Astrocyte of the cerebellum (primary cell): Measurements from ENCODE around the gene RASAL2.
"Not testable (repeated sequence)": the region's sequence is repeated elsewhere in the genome, so short reads cannot be mapped to it uniquely, and the experiment has no call there.

Experiments used
- DNase-seq: peaks from one replicate; pipeline ENCODE4 v3.0.0-alpha.2; 2011; ENCODE audit warnings: low read depth
- H3K4me3 ChIP-seq: 2 replicates; pipeline ENCODE4 v1.5.1; 2011; ENCODE audit warnings: mild to moderate bottlenecking, low read depth, low read length, moderate library complexity
- in situ Hi-C: cut with HindIII; loops from 2 replicates; pipeline ENCODE4 v1.10.0; 2017; ENCODE audit warnings: low sequenced_read_pairs
- TF ChIP-seq, protein P1 (sequence below): IDR thresholded peaks from 2 replicates; pipeline ENCODE4 v1.5.1; 2012; ENCODE audit warnings: low read length, low read depth, moderate library complexity, mild to moderate bottlenecking; ENCODE audit errors: missing control alignments

Gene RASAL2

DNA sequence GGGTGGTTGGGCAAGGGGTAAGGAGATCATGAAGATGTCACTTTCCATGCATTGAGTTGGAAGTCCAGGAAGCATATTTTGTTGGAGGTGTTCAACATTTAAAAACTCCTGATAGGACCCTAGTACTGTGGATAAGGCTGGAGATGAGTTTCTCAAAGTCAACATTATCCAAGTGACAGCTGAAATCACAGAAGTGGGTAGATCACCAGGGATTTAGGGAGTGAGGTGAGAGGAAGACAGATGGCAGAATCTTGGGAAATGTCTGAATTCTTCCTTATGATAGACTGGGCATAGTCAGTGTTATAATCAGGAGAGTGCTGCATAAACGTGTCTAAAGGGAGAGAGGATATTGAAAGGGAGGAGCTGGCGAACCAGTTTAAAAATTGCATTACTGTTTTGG is 5.3 kb upstream of the RASAL2 start:
- in situ Hi-C loops: no loop called here
- no peak for DNase-seq
- H3K4me3 ChIP-seq: no peak overlapping the region
- TF ChIP-seq, protein P1, sequence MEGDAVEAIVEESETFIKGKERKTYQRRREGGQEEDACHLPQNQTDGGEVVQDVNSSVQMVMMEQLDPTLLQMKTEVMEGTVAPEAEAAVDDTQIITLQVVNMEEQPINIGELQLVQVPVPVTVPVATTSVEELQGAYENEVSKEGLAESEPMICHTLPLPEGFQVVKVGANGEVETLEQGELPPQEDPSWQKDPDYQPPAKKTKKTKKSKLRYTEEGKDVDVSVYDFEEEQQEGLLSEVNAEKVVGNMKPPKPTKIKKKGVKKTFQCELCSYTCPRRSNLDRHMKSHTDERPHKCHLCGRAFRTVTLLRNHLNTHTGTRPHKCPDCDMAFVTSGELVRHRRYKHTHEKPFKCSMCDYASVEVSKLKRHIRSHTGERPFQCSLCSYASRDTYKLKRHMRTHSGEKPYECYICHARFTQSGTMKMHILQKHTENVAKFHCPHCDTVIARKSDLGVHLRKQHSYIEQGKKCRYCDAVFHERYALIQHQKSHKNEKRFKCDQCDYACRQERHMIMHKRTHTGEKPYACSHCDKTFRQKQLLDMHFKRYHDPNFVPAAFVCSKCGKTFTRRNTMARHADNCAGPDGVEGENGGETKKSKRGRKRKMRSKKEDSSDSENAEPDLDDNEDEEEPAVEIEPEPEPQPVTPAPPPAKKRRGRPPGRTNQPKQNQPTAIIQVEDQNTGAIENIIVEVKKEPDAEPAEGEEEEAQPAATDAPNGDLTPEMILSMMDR: no peak

DNA sequence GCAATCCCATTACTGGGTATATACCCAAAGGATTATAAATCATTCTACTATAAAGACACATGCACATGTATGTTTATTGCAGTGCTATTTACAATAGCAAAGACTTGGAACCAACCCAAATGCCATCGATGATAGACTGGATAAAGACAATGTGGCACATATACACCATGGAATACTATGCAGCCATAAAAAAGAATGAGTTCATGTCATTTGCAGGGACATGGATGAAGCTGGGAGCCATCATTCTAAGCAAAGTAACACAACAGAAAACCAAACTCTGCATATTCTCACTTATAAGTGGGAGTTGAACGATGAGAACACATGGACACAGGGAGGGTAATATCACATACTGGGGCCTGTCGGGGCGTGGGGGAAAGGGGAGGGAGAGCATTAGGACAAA is 2.5 kb upstream of the RASAL2 start:
- DNase-seq, in situ Hi-C loops, H3K4me3 ChIP-seq: not testable (repeated sequence)

DNA sequence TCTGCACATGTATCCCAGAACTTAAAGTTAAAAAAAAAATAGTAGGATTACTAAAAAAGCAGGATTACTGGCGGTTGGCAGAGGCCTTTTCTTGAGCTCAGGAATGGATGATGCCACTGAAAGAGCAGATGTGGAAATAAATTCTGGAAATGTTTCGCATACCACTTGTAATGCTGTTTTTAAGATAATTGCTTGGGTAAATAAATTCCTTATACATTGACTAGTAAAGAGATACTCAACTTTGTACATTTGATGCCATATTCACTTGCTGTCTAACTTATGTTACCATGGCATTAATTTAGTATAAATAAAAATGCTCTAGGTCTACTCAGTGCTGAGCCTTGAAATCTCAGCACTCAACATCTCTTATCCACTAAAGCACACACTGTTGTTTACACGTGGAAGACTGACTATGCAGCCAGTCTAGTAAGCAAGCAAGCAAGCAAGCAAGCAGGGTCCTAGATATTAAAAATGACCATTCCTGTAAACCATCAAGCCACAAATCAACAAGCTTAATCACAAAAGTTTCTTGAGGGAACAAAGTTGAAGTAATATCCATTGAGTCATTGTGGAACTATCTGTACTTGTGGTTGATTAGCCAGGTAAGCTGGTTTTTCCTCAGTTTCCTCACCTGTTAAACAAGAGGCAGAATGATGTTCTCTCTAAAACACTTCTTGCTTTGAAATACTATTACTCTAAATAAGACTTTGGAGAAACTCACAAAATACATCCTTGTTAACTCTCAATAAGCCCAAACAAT is 1.7 kb upstream of the RASAL2 start:
- no peak overlapping the region for H3K4me3 ChIP-seq
- TF ChIP-seq, protein P1: no peak
- in situ Hi-C loops: no loop called here
- no peak for DNase-seq

DNA sequence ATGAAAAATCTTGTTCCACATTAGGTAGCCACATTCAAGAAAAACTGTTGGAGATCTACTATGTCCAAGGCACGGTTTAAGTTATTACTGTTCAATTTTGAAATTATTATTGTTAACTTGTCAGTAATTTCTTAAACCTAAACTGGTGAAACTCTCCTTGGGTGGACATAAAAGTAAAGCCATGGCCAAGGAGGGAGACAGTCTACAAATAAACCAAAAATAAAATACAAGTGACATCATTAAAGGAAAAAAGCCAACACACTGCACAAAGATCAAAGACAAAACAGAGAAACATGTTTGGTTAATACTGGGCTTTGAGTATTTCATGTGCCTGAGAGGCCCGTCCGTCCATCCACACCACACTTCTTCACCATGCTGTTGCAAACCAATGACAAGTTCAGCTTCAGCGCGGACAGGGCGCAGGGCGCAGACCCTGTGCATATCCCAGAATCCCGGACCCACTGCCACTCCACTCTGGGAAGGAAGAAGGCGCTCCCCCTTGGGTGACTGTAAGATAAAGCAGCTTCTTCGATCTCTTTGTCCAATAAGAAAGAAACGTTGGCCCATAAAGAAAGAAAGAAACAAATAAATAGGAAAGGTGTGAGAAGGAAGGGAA is 918 bp upstream of the RASAL2 start:
- in situ Hi-C loops: no loop called here
- TF ChIP-seq, protein P1: peak; percentile 25
- H3K4me3 ChIP-seq: peak overlapping the region; percentile 73
- no peak for DNase-seq

DNA sequence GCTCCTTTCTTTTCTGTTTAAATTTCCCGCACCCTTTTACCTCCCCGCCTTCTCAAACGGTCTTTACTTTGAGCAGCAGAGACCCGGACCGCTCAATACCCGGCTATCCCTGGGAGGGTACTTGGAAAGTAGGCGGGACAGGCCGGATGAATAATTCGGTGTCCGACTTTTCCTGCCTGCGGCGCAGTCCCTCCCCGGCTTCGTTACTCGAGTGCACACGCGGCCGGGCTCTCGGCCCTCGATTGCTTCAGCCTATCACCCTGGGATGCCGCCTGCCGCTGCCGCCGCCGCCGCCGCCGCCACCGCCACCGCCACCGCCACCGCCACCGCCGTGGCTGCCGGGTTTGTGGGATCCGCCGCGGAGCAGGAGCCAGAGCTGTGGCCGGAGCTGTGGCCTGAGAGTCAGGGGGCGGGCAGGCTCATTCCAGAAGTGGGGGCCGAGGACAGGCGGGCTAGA is 382 bp upstream of the RASAL2 start:
- peak; percentile 94 for DNase-seq
- TF ChIP-seq, protein P1: no peak
- in situ Hi-C loops: no loop called here
- H3K4me3 ChIP-seq: peak overlapping the region; percentile 73

DNA sequence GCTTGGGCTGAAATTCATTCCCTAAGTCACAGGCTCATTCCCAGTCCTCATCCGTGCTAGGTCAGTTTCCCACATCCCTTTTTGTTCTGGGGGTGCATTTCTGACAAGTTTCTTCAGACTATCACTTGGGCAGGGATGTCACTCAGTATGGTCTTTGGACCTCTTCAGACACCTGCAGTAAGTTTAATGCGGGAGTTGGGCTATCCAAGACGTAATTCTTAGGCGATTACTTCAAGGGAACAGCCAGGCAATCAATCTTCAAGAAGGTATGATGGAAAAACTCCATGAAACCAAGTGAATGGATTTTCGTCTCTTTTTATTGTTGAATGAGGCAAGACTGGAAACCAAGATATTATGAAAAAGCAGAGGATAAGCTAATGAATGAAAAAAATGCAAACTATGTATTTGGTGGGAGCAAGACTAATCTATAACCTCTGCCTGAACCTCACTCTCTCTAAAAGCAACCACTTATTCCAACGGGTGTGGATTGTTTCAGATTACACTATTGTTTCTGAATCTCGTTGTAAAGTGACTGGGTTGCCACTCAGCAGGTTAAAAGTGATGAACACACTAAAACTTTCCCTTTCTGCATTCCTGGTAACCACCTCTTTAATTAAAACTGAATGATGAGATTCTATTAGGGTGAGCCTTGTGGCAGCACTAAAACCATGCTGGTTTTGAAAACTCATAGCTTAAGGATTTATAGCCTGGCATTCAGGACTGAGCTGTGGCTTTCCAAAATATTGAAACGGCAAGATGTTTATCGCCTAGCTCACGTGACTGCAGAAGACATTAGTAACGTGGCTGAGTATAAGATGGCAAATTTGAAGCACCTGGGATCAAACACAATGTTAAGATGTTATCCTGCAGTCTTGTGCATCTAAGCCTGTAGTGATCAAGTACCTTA is 1.1 kb downstream of the RASAL2 start:
- TF ChIP-seq, protein P1: no peak
- peak overlapping the region; percentile 73 for H3K4me3 ChIP-seq
- peak; percentile 75 for DNase-seq

DNA sequence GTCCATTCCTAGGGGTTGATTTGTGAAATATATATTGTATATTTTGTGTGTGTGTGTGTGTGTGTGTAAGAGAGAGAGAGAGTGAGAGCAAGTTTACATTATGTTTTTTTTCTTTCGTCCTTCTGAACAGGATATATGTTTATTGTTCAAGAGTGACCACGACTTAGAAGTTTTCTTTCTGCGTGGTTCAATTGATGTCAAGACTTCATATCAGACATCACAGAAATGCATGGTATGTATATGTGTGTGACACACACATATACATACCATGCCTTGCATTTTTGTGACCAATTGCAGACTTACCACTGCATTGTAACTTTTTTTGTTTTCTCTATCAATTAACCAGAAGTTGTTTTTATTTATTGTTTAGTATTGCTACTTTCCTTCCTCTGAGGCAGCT is 2.5 kb downstream of the RASAL2 start:
- H3K4me3 ChIP-seq: peak overlapping the region; percentile 73
- in situ Hi-C loops: no loop called here
- no peak for DNase-seq
- TF ChIP-seq, protein P1: no peak

More for the DNA sequence above, 1.1 kb downstream of the RASAL2 start:
- in situ Hi-C loops: no loop called here
